SKM-1 treated with dmso at 0.1 percent for 144 hours (cell line): Measurements from ENCODE around the gene SULF2.
A peak's percentile ranks its signal among the peaks of the same experiment; 100 is the strongest.

ENCODE experiments used
- DNase-seq: peaks from one replicate; lab custom pipeline; 2025; ENCODE audit not compliant: unreplicated experiment; lab: John Stamatoyannopoulos, UW

The SULF2 gene

GRCh38 chr20:47659904-47660601 lies 125.2 kb downstream of the SULF2 start:
- DNase-seq = no peak

GRCh38 chr20:47656318-47656717 lies 129.0 kb downstream of the SULF2 start:
- peak; percentile 72 for DNase-seq

- DNase-seq = no peak
Observed at GRCh38 chr20:47655635-47656034, 129.6 kb downstream of the SULF2 start.

- no peak for DNase-seq
Observed at GRCh38 chr20:47654370-47654769, 130.9 kb downstream of the SULF2 start.

GRCh38 chr20:47653869-47654268 lies 131.4 kb downstream of the SULF2 start:
- DNase-seq = no peak

- no peak for DNase-seq
Observed at GRCh38 chr20:47652794-47653193, 132.5 kb downstream of the SULF2 start.

- no peak for DNase-seq
Observed at GRCh38 chr20:47652301-47652700, 133.0 kb downstream of the SULF2 start.

GRCh38 chr20:47648943-47649342 lies 136.3 kb downstream of the SULF2 start:
- no peak for DNase-seq

GRCh38 chr20:47647994-47648393 lies 137.3 kb downstream of the SULF2 start:
- DNase-seq = no peak

GRCh38 chr20:47645632-47646031 lies 139.6 kb downstream of the SULF2 start:
- no peak for DNase-seq

- no peak for DNase-seq
Observed at GRCh38 chr20:47642624-47643023, 142.7 kb downstream of the SULF2 start.

GRCh38 chr20:47642118-47642517 lies 143.2 kb downstream of the SULF2 start:
- DNase-seq = no peak

GRCh38 chr20:47638851-47639250 lies 146.4 kb downstream of the SULF2 start:
- no peak for DNase-seq

GRCh38 chr20:47635256-47635655 lies 150.0 kb downstream of the SULF2 start:
- DNase-seq = no peak

- no peak for DNase-seq
Observed at GRCh38 chr20:47631078-47631477, 154.2 kb downstream of the SULF2 start.

GRCh38 chr20:47629907-47630306 lies 155.4 kb downstream of the SULF2 start:
- no peak for DNase-seq

GRCh38 chr20:47627540-47627939 lies 157.7 kb downstream of the SULF2 start:
- no peak for DNase-seq

GRCh38 chr20:47623206-47623605 lies 162.1 kb downstream of the SULF2 start:
- no peak for DNase-seq

- DNase-seq = no peak
Observed at GRCh38 chr20:47622118-47622665, 163.1 kb downstream of the SULF2 start.

GRCh38 chr20:47620808-47621805 lies 164.2 kb downstream of the SULF2 start:
- DNase-seq = peak; percentile 42

GRCh38 chr20:47618479-47618878 lies 166.8 kb downstream of the SULF2 start:
- DNase-seq = no peak
